ENCODE results near the gene ROCK2.
"Not testable (repeated sequence)": the region's sequence is repeated elsewhere in the genome, so short reads cannot be mapped to it uniquely, and the experiment has no call there.

The ROCK2 gene

GRCh38 chr2:11333427-11334183 is 10.8 kb downstream of the ROCK2 start:
- no peak overlapping the region for H3K27ac ChIP-seq

GRCh38 chr2:11332596-11332995 is 11.8 kb downstream of the ROCK2 start:
- no peak for DNase-seq (ENCODE audit: low spot score)
- H3K4me3 ChIP-seq, result no peak overlapping the region
- TF ChIP-seq CTCF (IDR thresholded peaks at IDR 0.05), result no peak
- H3K27ac ChIP-seq, result no peak overlapping the region

More at GRCh38 chr2:11333427-11334183, 10.8 kb downstream of the ROCK2 start:
- no peak for DNase-seq (ENCODE audit: low spot score)
- H3K4me3 ChIP-seq, result no peak overlapping the region
- no peak for TF ChIP-seq CTCF (IDR thresholded peaks at IDR 0.05)

GRCh38 chr2:11330457-11331142 is 13.8 kb downstream of the ROCK2 start:
- TF ChIP-seq CTCF (IDR thresholded peaks at IDR 0.05), result no peak
- Histone ChIP-seq H3K4me3 (peak overlapping the region; percentile 6), H3K27ac (peak overlapping the region in 1 of 2 donors; percentile 39)
- no peak for DNase-seq (ENCODE audit: low spot score)

GRCh38 chr2:11329776-11330175 is 14.7 kb downstream of the ROCK2 start:
- Histone ChIP-seq H3K4me3 (no peak overlapping the region), H3K27ac (peak overlapping the region in 1 of 2 donors; percentile 39)
- no peak for DNase-seq (ENCODE audit: low spot score)
- no peak for TF ChIP-seq CTCF (IDR thresholded peaks at IDR 0.05)

GRCh38 chr2:11328522-11328921 is 15.9 kb downstream of the ROCK2 start:
- not testable (repeated sequence) for DNase-seq (ENCODE audit: low spot score); H3K4me3 ChIP-seq; H3K27ac ChIP-seq

- no peak for DNase-seq (ENCODE audit: low spot score)
Measured at GRCh38 chr2:11327871-11328270, 16.6 kb downstream of the ROCK2 start.

More at GRCh38 chr2:11327871-11328270, 16.6 kb downstream of the ROCK2 start:
- no peak for TF ChIP-seq CTCF (IDR thresholded peaks at IDR 0.05)
- Histone ChIP-seq H3K4me3 (no peak overlapping the region), H3K27ac (no peak overlapping the region)

Data from coronary artery (tissue), 2 donors.